GM23338 (cell line): ENCODE data around the gene C15orf40.
"Not testable (repeated sequence)": the region's sequence is repeated elsewhere in the genome, so short reads cannot be mapped to it uniquely, and the experiment has no call there.

Experiments used
- CREB1 ChIP-seq: fragments of 250-450 bp; sonication (Bioruptor Pico); IDR thresholded peaks from 2 replicates; pipeline ENCODE4 v1.5.0; 2020; ENCODE audit warnings: low read depth, mild to moderate bottlenecking, moderate library complexity
- CTCF ChIP-seq, 2 experiments: fragments of 200-600 bp in 1 of 2; sonication (generic) in 1 of 2; conservative IDR thresholded peaks; 2 replicates each; pipeline versions ENCODE4 v1.5.1 to v1.6.1; 2016 to 2017; ENCODE audit warnings: antibody characterized with exemption in 2 of 2, low read depth in 2 of 2, mild to moderate bottlenecking in 2 of 2, moderate library complexity in 1 of 2
- ETS1 ChIP-seq: IDR thresholded peaks from 2 replicates; pipeline ENCODE4 v1.6.1; 2016; ENCODE audit warnings: antibody characterized with exemption
- EZH2 ChIP-seq: fragments of 200-600 bp; sonication (generic); IDR thresholded peaks from one replicate; pipeline ENCODE4 v1.8.0; 2017; ENCODE audit warnings: antibody characterized with exemption, mild to moderate bottlenecking, low read depth; ENCODE audit not compliant: unreplicated experiment
- EZH2phosphoT487 ChIP-seq: fragments of 200-600 bp; sonication (generic); IDR thresholded peaks from one replicate; pipeline ENCODE4 v1.8.1; 2018; ENCODE audit warnings: antibody characterized with exemption; ENCODE audit not compliant: unreplicated experiment
- JUNB ChIP-seq: IDR thresholded peaks from one replicate; pipeline ENCODE4 v1.6.1; 2016; ENCODE audit warnings: antibody characterized with exemption; ENCODE audit not compliant: unreplicated experiment
- NANOG ChIP-seq: IDR thresholded peaks from 2 replicates; pipeline ENCODE4 v1.6.1; 2016; ENCODE audit warnings: antibody characterized with exemption, borderline replicate concordance
- POLR2AphosphoS5 ChIP-seq: IDR thresholded peaks from 2 replicates; pipeline ENCODE4 v1.6.1; 2016; ENCODE audit warnings: antibody characterized with exemption, low read depth
- REST ChIP-seq: IDR thresholded peaks from one replicate; pipeline ENCODE4 v1.6.1; 2018; ENCODE audit warnings: antibody characterized with exemption; ENCODE audit not compliant: unreplicated experiment

GRCh38 chr15:83000672-83001031 is 10.8 kb downstream of the C15orf40 start:
- not testable (repeated sequence) for TF ChIP-seq CTCF (conservative IDR thresholded peaks at IDR 0.05; ENCODE audit: low read depth in 2 of 2); POLR2AphosphoS5; EZH2; NANOG; EZH2phosphoT487; JUNB; ETS1; REST; CREB1 (CRISPR knock-in tag)
